ENCODE data around the gene COL9A3. TPM values are rescaled to one million over a fixed set of nuclear protein-coding genes. Genes with fewer than 3 reads are reported as not detected.

Gene COL9A3
- total RNA-seq, 2 experiments from 2014 or later: 0.45 TPM; not detected in 1

DNA sequence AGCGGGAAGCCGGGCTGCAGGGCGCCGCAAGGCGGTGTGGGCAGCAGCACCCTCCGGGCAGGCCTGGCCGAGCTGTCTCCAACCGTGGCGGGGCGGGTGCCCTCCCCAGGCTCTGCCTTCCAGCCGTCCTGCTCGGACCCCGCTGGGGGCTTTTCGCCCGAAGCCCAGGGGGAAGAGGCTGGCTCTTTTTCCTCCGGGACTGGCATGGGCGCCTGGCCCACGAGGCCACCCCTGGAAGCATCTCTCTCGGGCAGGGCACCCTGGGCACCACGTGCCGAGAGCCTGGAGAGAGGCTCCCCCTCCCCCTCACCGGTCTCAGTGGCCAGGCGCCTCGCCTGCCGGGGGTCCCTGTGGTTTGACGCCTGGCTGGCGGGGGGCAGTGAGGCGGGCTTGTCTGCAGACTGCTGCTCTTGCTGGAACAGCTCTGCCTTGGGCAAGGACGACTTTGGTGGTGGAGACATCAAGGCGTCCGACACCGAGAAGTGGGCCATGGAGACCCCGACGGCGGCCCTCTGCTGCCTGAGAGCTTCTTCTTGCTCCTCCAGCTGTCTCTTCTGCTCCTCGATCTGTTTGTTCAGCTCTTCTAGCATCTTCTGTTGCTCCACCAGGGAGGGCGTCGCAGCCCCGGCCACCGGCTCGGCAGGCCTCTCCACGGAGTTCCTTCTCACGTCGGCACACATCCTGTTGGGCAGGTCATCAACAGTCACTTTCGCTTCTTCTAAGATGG is 64.2 kb downstream of the COL9A3 start:
- no peaks in the 10 kb centered on the region for H3K4me1 Mint-ChIP-seq
- ATAC-seq (no peak), DNase-seq (no peak)
- H3K36me3 Mint-ChIP-seq: peaks cover 10% of the 10 kb centered on the region
- no peaks in the 10 kb centered on the region for H3K9me3 Mint-ChIP-seq (ENCODE audit: low read depth)
- H3K4me3 Mint-ChIP-seq: no peak overlapping the region
- CTCF ChIA-PET: no interaction called here
- no peak overlapping the region for H3K27ac Mint-ChIP-seq
- no peaks in the 10 kb centered on the region for H3K27me3 Mint-ChIP-seq

DNA sequence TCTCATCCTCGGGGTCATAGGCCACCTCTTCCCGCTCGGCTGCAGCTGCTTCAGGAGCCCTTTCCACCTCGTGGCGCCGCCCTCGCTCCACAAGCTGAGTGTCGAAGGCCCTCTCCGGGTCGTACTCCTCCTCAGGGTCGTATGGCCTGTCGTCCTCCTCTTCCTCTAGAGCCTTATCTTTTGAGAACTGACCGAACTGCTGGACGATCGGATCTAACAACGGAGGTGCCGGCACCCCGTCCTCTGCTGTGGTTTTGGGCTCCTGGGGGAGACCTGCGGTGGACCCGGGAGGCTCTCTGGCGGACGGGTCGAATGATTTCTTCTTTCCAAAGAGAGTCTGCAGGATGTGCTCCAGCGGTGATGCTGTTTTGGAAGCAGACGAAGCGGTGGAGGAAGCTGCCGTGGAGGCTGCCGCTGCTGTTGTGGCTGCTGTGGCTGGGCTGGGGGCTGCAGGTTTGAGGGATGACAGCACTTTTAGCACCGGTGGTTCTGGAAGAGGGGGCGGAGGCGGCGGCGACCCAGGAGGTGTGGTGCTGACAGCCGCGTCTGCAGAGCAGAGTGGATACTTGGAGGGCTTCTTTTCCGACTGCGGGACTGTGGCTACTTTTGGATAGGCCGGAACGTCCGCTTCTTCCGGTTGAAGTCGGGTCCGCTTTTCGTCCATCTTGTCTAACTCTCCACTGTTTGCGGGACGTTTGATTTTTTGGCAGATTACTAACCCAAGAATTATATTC is 65.0 kb downstream of the COL9A3 start:
- H3K27ac Mint-ChIP-seq: no peak overlapping the region

DNA sequence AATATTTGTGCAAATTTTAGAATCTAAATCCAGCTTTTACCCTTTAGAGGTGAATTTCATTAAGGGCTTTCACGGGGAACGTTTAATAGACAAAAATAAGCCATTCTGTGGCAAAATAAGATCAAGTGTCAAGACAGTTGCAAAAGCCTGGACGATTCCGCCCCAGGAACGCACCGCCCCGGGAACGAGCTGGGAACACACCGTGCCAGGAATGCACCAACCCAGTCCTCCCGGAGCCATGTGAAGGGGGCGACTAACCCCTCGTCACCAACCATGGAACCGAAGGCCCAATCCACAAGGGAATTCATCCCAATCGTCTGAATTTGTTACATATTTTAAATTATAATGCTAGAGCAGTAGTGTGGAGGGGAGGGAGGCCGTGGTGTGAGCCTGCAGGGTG is 65.6 kb downstream of the COL9A3 start:
- ATAC-seq: no peak
- CTCF ChIA-PET: interaction anchor here (1.0 kb wide), 1 partner anchor 21 kb away, joined by 3 read pairs; no protein-coding TSS in a partner anchor

More for the DNA sequence above, 65.0 kb downstream of the COL9A3 start:
- CTCF ChIA-PET: interaction anchor here (1.0 kb wide), 1 partner anchor 22 kb away, joined by 3 read pairs; no protein-coding TSS in a partner anchor
- Mint-ChIP-seq H3K4me3 (no peak overlapping the region), H3K27me3 (no peaks in the 10 kb centered on the region), H3K4me1 (no peaks in the 10 kb centered on the region), H3K9me3 (ENCODE audit: low read depth) (no peaks in the 10 kb centered on the region), H3K36me3 (peaks cover 15% of the 10 kb centered on the region)
- DNase-seq (no peak), ATAC-seq (no peak)

DNA sequence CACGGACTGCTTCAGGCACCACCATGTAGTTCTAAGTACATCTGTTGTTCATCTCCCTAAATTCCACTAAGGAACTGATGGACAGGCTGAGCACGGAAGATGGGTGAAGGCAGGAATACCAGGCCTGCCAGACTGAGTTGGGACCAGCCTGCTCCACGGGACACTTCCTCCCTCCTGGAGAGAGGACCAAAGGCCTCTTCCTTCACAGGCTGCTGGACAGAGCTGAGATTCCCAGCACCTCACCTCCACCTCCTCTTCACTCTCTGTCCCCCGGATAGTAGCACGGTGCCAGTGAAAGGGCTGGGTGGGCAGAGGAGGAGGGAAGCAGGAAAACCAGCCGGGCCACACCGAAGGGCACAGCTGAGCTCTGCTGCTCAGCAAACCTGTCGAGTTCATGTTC is 67.7 kb downstream of the COL9A3 start:
- Mint-ChIP-seq H3K36me3 (peaks cover 22% of the 10 kb centered on the region), H3K27me3 (no peaks in the 10 kb centered on the region), H3K27ac (no peak overlapping the region), H3K4me3 (no peak overlapping the region), H3K9me3 (ENCODE audit: low read depth) (no peaks in the 10 kb centered on the region), H3K4me1 (peaks cover 8% of the 10 kb centered on the region)
- no peak for ATAC-seq
- CTCF ChIA-PET: interaction anchor here (1.2 kb wide), 1 partner anchor 88 kb away, joined by 3 read pairs; no protein-coding TSS in a partner anchor
- DNase-seq: no peak

More for the DNA sequence above, 65.6 kb downstream of the COL9A3 start:
- H3K27me3 Mint-ChIP-seq: no peaks in the 10 kb centered on the region
- H3K27ac Mint-ChIP-seq: no peak overlapping the region
- H3K9me3 Mint-ChIP-seq (ENCODE audit: low read depth): no peaks in the 10 kb centered on the region
- no peak for DNase-seq
- H3K4me3 Mint-ChIP-seq: no peak overlapping the region
- H3K36me3 Mint-ChIP-seq: peaks cover 18% of the 10 kb centered on the region
- peaks cover 2% of the 10 kb centered on the region for H3K4me1 Mint-ChIP-seq

DNA sequence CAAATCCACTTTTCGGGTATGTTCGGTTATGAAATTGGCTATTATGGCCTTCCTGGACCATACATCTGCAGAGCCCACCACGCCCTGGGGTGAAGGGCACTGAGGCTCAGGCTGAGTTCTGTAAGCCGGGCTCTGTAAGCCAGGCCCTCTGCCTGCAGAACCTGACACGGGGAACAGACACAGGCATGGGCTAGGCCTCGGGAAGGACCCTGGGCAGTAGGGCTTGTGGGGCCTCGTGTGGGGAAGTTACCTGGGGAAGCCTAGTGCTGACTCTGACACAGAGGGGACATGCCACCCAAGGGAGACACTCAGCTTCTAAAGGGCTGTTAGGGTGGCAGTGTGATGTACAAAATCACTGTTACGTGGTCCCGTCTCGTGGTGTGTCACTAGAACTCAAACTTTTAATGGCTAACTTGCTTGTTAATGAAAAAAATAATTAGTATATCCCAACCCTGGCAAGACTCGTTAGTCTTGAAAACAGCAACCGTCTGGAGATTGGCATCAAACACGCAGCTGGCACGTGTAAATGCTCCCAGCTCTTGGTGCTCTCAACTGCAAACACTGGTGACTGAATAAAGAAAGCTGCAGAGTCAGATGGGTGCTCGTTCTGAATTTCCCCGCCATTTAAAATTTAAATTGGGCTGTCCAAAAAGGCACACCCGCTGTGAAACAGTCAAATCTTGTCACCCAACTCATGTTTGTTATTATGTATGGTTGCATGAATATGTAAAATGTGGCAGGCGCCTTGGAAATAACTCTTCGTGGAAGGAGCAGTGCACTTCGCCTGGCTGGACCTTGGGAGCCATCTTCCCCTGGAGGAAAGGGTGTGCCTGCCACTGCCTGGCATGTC is 68.4 kb downstream of the COL9A3 start:
- Mint-ChIP-seq H3K9me3 (ENCODE audit: low read depth) (no peaks in the 10 kb centered on the region), H3K4me1 (peaks cover 8% of the 10 kb centered on the region), H3K27ac (no peak overlapping the region), H3K4me3 (no peak overlapping the region), H3K27me3 (no peaks in the 10 kb centered on the region), H3K36me3 (peaks cover 28% of the 10 kb centered on the region)
- CTCF ChIA-PET: interaction anchor here (1.4 kb wide), 1 partner anchor 22 kb away, joined by 3 read pairs; no protein-coding TSS in a partner anchor
- no peak for ATAC-seq
- no peak for DNase-seq

DNA sequence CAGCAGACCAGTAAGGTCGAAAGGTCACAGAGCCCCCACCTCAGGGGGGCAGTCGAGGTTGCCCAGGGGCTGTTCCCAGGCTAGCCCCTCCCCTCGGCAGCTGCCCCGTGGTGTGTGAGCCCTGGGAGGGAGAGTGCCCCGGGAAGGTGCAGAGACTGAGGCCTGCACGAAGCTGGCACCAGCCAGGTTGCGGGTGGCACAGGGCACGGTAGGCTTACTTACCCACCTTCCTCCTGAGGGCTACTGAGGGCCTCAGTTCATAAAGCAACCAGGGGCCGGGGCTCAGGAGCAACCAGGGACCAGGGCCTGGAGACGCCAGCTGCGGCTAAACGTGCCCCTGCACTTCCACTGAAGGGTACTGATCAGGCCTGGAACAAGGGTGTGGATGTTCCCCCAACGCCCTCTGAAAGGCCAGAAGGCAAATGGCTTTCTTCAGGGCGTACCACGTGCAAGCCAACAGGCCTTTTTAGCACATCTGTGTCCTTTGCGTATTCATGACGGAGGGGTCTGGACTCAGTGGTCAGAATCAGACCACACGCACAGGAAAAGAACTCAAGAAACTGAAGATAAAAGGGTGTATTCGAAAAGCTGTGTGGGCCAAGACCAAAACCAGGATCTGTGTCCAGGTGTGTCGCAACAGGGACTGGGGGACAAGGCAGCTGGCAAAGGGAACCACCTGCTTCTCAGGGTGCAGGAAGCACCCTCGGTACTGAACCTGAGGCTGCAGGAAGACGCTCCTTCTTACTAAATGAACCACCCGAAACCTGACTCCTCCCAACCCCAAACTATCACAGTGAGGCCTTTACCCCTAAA is 69.3 kb downstream of the COL9A3 start:
- peaks cover 11% of the 10 kb centered on the region for H3K4me1 Mint-ChIP-seq
- ATAC-seq (no peak), DNase-seq (no peak)
- CTCF ChIA-PET: interaction anchor here (1.4 kb wide), 1 partner anchor 21 kb away, joined by 3 read pairs; no protein-coding TSS in a partner anchor
- no peak overlapping the region for H3K4me3 Mint-ChIP-seq
- no peaks in the 10 kb centered on the region for H3K27me3 Mint-ChIP-seq
- H3K36me3 Mint-ChIP-seq: peaks cover 33% of the 10 kb centered on the region
- no peak overlapping the region for H3K27ac Mint-ChIP-seq
- H3K9me3 Mint-ChIP-seq (ENCODE audit: low read depth): no peaks in the 10 kb centered on the region

GRCh38 chr20:62886709-62887058 is 69.8 kb downstream of the COL9A3 start:
- no peaks in the 10 kb centered on the region for H3K27me3 Mint-ChIP-seq
- no peak for DNase-seq
- peaks cover 16% of the 10 kb centered on the region for H3K4me1 Mint-ChIP-seq
- H3K36me3 Mint-ChIP-seq: peaks cover 34% of the 10 kb centered on the region
- CTCF ChIA-PET: no interaction called here
- no peak for ATAC-seq
- H3K9me3 Mint-ChIP-seq (ENCODE audit: low read depth): no peaks in the 10 kb centered on the region
- H3K27ac Mint-ChIP-seq: no peak overlapping the region
- H3K4me3 Mint-ChIP-seq: no peak overlapping the region

- no peak for DNase-seq
- Mint-ChIP-seq H3K4me1 (peaks cover 17% of the 10 kb centered on the region), H3K27me3 (no peaks in the 10 kb centered on the region), H3K9me3 (ENCODE audit: low read depth) (no peaks in the 10 kb centered on the region), H3K27ac (no peak overlapping the region), H3K4me3 (no peak overlapping the region), H3K36me3 (peaks cover 32% of the 10 kb centered on the region)
- CTCF ChIA-PET: interaction anchor here (0.9 to 1.0 kb wide), 2 partner anchors 14 to 122 kb away, joined by 3 read pairs; no protein-coding TSS in a partner anchor
- ATAC-seq: peak; percentile 20
Observed at GRCh38 chr20:62887152-62887859, 70.5 kb downstream of the COL9A3 start.

DNA sequence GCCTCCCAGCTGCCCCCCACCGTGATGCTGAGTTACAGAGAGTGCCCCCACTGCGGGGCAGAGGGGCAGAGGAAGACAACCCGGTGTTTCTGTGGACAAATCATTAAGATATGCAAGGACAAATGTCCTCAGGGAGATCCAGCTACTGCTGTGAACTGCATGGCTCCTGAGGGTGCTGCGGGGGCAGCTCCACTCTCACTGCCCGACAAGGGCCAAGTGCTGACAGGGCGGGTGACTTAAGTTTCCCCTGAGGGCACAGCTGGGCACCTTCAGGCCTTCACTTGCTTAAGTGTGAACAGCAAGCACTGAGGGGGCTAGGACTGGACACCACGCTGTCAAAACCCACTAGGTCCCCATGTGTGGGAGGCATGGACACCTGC is 71.0 kb downstream of the COL9A3 start:
- H3K9me3 Mint-ChIP-seq (ENCODE audit: low read depth): no peaks in the 10 kb centered on the region
- ATAC-seq (no peak), DNase-seq (no peak)
- H3K27me3 Mint-ChIP-seq: no peaks in the 10 kb centered on the region
- peaks cover 36% of the 10 kb centered on the region for H3K36me3 Mint-ChIP-seq
- CTCF ChIA-PET: interaction anchor here (0.9 to 1.0 kb wide), 2 partner anchors 13 to 121 kb away, joined by 3 read pairs; no protein-coding TSS in a partner anchor
- H3K4me3 Mint-ChIP-seq: no peak overlapping the region
- no peak overlapping the region for H3K27ac Mint-ChIP-seq
- H3K4me1 Mint-ChIP-seq: peaks cover 19% of the 10 kb centered on the region

DNA sequence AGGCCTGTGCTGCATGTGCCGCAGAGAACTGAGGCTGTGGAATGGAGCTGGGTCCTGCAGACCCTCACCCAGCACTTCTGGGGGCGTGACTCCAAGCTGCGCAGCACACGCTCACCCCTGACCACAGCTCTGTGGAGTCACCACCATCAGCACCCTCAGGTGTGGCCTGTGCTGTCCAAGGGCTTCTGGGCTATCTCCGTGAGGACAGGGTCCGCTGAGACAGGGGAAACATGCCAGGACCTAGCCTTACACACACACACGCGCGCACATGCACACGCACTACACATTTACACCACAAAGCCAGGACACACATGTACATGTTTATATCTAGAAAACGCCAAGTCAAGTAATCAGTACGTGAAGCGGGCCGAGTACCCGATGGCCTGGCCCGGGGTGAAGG is 71.6 kb downstream of the COL9A3 start:
- H3K4me3 Mint-ChIP-seq: no peak overlapping the region
- CTCF ChIA-PET: interaction anchor here (0.9 to 3.7 kb wide), 3 partner anchors 9 to 13 kb away, joined by 3 to 13 read pairs (median 4); no protein-coding TSS in a partner anchor
- no peaks in the 10 kb centered on the region for H3K27me3 Mint-ChIP-seq
- peaks cover 41% of the 10 kb centered on the region for H3K36me3 Mint-ChIP-seq
- no peak overlapping the region for H3K27ac Mint-ChIP-seq
- ATAC-seq: no peak
- H3K9me3 Mint-ChIP-seq (ENCODE audit: low read depth): no peaks in the 10 kb centered on the region
- peaks cover 19% of the 10 kb centered on the region for H3K4me1 Mint-ChIP-seq
- DNase-seq: no peak

DNA sequence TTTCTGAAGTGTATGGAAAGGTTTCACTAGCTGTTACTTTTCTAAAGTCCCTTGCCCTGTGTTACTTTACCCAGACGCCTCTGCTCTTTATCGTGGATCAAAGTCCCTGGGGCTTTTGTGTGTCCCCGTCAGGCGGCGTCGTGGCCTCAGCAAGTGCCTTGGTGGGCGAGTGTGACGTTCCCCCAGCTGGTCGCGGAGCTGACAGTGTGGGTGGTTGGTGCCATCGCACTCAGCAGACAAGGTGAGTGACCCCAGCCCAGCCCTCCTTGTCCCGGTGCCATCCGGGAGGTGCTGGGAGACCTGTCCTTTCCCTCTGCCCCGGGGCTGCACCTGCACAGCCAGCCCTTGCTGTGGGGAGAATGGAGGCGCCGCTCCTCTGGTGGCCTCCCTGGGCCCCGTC is 72.1 kb downstream of the COL9A3 start:
- peaks cover 19% of the 10 kb centered on the region for H3K4me1 Mint-ChIP-seq
- H3K4me3 Mint-ChIP-seq: no peak overlapping the region
- CTCF ChIA-PET: interaction anchor here (1.1 to 3.7 kb wide), 3 partner anchors 9 to 15 kb away, joined by 3 to 13 read pairs (median 4); no protein-coding TSS in a partner anchor
- no peak for DNase-seq
- ATAC-seq: no peak
- H3K27ac Mint-ChIP-seq: no peak overlapping the region
- no peaks in the 10 kb centered on the region for H3K9me3 Mint-ChIP-seq (ENCODE audit: low read depth)
- H3K27me3 Mint-ChIP-seq: no peaks in the 10 kb centered on the region
- peaks cover 45% of the 10 kb centered on the region for H3K36me3 Mint-ChIP-seq

DNA sequence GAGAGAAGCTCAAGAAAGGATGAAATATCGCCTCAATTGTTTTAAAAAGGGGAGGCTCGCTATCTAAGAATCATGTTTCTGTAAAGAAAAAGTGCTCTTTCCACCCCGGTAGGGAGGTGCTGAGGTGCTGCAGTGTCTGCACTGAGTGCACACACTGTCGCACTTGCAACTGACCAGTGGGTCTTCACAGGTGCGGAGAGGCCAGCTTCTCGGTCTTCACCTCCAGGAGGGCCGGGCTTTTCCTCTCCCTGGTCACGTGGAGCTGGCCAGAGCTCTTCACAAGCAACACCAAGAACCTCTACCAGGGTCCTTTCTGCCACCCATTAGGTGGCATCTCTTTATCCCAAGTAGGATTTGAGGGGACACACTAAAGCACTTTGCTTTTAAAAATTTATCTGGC is 72.6 kb downstream of the COL9A3 start:
- no peak overlapping the region for H3K4me3 Mint-ChIP-seq
- H3K27ac Mint-ChIP-seq: no peak overlapping the region
- no peaks in the 10 kb centered on the region for H3K27me3 Mint-ChIP-seq
- DNase-seq (no peak), ATAC-seq (no peak)
- CTCF ChIA-PET: interaction anchor here (1.1 to 3.7 kb wide), 4 partner anchors 8 to 120 kb away, joined by 3 to 13 read pairs (median 4); no protein-coding TSS in a partner anchor
- H3K36me3 Mint-ChIP-seq: peaks cover 50% of the 10 kb centered on the region
- H3K9me3 Mint-ChIP-seq (ENCODE audit: low read depth): no peaks in the 10 kb centered on the region
- peaks cover 19% of the 10 kb centered on the region for H3K4me1 Mint-ChIP-seq
